Stimulated activated CD8-positive, alpha-beta memory T cell treated with anti-CD3 and anti-CD28 coated beads, Interleukin-15, amount 100 ng/mL, for 48 hours (primary cell): ENCODE results near the gene CEP41.
"Not testable (repeated sequence)": the region's sequence is repeated elsewhere in the genome, so short reads cannot be mapped to it uniquely, and the experiment has no call there.

Source experiments
- DNase-seq, 2 donors: peaks; one replicate each; pipeline ENCODE4 v3.0.0-alpha.2; 2020; ENCODE audit warnings: low read depth in 2 of 2

Gene CEP41

DNA sequence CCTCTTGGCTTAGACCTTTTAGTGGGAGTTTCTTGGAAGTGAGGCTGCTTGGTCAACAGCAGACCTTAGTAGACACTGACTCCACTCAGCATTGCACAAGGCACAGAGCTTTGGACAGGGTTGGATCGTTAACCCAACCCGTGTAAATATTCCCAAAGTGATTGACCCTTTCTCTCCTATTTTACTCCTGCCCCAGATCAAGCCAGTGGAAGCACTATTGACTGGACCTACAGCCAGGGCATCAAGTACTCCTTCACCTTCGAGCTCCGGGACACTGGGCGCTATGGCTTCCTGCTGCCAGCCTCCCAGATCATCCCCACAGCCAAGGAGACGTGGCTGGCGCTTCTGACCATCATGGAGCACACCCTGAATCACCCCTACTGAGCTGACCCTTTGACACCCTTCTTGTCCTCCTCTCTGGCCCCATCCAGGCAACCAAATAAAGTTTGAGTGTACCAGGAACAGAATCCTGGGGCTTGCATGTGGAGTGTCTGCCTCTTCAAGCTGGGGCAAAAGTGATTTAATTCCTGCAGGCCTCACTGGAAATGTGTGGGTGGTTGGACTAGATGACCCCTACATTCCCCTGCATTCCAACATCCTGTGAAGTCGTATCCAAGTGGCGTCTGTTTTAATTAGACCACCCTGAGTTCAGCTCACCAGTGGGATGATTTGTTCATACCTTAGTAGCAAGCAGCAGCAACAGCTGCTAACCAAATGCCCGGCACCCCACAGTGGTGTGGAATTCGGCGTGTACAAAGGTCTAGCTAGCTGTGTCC is 53.0 kb downstream of the CEP41 start:
- DNase-seq: no peak

DNA sequence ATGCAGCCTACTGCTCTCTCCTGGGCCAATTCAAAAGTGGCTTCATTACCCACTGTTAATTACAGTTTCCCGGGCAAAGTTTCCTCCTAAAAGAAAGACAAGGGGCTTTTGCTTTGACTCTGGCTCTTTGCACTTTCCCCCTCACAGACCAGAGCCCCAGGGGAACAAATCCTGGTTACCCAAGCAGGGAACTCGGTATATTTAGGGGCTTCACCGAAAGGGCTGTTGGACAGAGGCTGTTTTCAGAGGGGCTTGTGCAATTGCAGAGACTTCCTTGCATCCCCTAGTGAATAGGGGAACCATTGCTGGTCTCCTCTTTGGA is 53.5 kb downstream of the CEP41 start:
- DNase-seq: no peak

DNA sequence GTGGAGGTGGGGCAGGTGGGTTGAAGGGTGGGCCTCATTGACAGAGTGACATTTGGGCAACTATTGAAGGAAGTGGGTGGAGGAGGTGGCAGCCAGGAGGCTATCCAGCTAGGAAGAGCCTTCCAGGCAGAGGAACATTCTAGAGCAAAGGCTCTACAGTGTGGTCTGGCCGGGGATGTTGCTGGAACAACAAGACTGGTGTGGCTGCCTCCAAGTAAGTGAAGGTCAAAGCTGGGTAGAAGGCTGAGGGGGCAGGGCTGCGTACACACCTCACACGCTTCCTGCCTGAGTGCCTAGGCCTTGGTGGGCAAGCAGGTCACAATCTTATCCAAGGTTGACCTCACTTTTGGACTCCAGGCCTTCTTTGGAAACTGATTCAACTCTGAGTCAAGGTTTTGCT is 53.9 kb downstream of the CEP41 start:
- no peak for DNase-seq

DNA sequence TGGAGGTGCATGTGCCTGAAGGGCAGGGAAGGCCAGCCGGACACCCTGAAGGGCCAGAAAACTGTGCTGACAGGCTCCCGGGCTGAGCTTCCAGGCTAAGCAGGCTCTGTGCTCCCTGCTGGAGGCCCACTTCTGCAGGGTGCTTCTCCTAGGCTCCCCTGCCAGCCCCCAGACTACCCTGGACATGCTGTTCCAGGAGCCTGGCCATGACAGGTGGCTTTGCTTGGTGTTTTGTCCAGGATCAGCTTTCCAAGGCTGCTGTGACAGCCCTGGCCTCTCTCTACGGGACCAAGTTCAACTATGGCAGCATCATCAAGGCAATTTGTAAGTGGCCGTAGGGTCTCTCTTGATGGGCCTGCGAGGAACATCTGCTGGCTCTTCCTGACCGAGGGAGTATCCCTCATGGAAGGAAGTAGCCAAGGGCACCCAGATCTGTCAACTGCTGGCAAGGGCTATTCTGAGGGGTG is 55.2 kb downstream of the CEP41 start:
- no peak for DNase-seq

DNA sequence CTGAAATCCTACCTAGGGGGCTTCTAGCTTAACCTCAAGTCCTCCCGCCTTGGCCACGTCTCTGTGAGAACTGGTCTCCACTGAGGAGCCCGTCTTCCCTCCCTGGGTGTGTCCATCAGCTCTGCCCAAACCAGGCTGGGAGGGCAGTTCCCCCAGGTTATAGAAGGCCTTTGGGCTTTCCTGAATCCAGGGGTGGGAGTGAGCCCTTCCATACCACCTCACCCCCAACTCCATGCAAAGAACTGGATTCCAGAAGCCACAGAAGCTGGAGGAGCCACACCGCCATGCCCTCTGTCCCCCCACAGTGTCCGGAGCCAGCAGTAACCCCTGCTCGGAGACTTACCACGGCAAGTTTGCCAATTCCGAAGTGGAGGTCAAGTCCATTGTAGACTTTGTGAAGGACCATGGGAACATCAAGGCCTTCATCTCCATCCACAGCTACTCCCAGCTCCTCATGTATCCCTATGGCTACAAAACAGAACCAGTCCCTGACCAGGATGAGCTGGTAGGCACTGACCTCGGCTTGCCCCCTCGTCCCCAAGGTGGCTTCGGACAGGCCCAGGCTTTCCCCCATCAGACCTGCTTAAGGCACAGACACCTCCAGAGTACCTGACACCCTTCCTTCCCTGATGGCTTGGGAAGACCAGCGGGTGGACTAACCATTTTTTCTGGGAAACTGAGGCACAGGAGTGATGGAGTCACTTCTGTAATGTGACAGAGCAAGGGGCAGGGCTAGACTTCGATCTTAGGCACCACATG is 55.8 kb downstream of the CEP41 start:
- DNase-seq: no peak

DNA sequence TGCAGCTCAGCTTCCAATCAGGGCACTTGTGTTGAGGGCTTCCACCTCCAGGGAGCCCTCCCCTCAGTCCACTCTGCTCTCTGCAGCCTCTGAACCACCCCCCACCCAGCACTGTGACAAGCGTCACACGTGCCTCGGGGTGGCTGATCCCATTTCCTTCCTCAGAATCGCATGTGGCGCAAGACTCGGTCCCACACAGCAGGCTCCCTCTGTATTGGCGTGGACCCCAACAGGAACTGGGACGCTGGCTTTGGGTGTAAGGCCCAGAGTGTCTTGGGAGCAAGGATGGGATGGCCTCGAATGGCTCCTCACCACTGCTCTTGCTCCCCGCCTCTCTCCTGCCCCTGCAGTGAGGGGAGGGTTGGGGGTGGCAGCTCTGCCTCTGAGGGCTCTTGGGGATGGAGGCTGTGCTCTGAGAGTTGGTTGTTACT is 56.4 kb downstream of the CEP41 start:
- DNase-seq: no peak

DNA sequence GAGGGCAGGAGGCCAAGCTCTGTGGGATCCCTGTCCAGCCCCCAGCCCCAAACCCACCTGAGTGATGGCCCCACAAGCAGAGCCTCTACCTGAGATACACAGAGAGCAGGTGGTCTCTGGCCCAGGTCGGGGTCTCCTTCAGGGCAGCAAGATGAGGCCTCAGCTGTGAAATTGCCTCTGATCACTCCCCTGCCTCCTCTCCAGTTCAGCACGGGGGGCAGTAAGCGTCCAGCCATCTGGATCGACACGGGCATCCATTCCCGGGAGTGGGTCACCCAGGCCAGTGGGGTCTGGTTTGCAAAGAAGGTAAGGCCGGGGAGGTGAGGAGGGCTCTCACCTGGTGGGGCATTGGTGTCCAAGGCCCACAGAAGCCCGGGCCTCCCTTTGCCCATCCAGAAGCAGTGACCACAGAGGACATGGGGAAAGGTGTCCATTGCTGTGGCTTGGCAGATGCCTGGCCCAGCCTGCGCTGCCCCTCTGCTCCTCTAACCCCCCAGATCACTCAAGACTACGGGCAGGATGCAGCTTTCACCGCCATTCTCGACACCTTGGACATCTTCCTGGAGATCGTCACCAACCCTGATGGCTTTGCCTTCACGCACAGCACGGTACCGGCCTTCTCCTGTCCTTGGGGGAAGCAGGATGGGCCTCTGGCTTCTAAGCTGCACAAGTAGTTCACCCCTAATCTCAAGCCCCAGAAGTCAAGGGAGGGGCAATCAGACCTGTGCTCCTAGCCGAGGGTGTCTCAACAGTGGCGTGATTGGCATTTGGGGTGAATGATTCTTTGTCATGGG is 57.4 kb downstream of the CEP41 start:
- no peak for DNase-seq

DNA sequence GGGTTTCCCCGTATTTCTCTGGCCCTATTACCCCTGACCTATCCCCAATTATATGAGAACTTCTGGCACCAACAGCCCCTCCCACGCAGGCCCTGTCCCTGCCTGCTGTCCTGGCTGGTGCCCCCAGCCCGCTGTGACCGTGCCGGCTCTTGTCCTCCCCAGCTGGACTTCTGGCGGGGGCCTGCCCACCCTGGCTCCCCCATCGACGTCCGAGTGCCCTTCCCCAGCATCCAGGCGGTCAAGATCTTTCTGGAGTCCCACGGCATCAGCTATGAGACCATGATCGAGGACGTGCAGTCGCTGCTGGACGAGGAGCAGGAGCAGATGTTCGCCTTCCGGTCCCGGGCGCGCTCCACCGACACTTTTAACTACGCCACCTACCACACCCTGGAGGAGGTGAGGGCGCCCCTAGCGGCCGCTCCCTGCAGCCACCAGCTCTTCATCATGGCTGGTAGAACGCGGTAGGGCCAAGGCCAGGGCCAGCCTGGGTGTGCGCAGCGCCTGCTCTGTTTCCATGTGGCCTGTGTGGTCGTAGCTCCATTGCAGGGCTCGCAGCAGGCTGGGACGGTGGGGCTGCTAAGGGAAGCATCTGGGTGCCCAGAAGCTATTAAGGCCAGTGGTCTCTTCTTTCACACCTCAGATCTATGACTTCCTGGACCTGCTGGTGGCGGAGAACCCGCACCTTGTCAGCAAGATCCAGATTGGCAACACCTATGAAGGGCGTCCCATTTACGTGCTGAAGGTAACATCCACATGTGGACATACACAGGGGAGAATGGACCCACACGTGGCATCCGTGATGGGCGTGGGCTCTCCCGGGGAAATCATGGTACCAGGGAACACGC is 59.1 kb downstream of the CEP41 start:
- DNase-seq: no peak

DNA sequence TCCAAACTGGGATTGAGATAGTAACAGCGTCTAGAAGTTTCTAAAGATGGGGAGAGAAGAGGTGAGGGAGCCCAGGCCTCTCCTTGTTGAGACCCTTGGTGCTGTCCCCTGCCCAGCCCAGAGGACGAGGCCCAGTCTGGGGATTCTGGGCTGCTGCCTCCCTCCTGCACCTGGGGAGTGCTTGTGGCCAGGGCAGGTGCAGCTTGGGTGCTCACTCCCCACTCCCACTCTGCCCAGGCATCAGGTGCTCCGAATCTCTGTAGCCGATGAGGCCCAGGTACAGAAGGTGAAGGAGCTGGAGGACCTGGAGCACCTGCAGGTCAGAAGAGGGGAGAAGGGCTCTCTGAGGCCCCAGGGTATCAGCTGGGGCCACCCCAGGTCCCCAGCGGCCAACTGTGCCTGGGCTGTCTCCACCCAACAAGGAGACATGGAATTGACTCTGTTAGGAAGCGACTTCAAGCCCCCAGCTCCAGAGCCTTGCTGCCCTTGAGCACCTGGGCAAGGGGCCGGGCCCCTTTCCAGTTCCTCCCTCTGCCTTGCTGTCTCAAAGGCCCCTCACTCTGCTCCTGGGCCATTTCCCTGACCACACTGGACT is 59.9 kb downstream of the CEP41 start:
- no peak for DNase-seq

DNA sequence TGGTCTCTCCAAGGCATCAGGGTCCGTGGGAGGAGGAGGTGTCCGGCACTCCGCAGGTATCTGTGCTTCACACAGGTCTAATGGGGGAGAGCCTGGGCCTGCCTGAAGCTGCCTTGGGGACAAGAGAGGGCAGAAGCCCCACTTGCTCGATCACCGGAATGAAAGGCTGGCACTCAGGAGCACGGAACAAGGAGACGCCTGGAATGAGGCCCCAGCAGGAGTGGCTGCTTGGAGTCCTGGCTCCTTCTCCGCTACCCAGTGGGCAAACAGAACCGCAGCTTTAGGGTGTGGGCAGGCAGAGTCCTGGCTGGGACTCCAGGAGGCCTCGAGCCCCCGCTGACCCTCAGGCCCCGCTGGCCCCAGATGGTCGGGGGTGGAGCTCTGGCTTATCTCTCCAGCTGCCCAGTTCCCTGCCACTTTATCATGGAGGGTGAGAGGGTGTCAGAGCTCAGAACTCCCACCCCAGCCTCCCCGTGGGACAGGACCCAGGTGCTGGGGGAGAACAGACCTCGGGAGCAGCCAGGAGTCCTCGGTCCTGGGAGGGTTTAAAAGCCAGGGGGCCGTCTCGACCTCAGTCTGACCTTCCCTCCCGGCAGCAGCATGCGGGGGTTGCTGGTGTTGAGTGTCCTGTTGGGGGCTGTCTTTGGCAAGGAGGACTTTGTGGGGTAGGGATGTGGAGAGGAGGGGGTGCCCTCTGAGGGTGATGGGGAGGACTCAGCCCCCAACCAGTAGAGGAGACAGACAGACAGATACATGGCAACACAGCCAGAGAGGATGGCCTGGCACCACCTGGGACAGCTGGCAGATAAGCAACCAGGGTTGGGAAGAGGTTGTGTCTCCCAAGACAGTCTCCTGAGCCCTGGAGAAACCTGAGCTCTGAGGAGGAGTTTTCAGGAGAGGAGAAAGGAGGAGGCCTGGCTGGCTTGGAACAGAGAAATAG is 60.6 kb downstream of the CEP41 start, which contains the start of gene CPA1:
TSS of gene CPA1 (plus strand) at position 574 of the 940 bp plus-strand sequence. CDS start at position 601, 27 bp downstream.
- no peak for DNase-seq

DNA sequence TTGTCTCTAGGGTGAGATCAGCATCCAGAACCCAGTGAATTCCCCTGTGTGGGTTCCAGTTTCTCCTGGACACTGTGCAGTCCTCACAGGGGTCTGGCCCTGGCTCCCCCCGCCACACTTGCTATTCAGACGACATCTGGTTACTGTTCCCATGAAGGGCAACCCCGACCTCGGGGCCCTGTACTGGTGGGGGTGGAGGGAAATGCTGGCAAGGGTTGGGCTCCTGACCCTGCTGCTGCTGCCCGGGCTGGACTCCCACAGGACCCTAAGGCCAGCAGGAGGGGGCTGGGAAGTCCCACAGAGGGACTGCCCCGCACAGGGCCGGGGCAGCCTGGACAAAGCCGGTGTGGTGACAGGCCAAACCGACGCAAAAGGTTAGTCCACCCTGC is 61.3 kb downstream of the CEP41 start:
- DNase-seq: no peak

DNA sequence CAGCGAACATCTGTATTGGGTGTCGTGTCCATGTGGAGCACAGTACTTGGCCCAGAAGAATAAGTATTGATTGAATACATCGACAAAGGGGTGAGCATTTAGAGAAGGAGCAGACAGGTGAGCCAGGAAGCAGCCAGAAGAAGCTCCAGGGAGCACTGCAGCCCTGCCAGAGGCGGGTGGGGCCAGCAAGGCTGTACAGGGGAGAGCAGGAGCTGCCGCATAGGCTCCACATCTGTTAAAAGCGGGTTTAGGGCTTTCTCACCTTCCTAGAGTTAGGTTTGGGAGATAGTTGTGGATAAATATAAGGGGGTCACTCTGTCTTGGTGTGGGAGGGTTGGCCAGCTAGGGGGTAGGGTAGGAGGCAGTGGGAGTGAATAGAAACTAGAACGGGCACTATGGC is 61.8 kb downstream of the CEP41 start:
- no peak for DNase-seq

DNA sequence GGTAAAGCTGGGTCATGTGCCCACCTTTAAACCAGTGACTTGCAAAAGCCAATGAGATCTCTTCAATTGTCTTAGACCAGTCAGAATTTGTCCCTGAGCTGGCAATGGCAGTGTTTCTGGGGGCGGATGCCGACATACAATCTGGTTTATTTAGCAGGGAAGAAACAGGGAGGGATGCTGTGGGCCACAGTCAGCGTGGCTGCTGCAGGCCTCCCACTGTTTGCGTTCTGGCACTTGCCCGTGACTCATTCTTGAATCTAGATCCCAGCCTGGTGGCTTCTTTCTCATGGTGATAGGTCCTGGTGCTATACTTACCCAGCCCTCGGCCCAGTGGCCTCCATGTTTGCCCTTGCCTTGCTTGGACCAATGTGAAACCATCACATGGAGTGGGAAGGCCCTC is 63.6 kb downstream of the CEP41 start:
- DNase-seq: no peak

DNA sequence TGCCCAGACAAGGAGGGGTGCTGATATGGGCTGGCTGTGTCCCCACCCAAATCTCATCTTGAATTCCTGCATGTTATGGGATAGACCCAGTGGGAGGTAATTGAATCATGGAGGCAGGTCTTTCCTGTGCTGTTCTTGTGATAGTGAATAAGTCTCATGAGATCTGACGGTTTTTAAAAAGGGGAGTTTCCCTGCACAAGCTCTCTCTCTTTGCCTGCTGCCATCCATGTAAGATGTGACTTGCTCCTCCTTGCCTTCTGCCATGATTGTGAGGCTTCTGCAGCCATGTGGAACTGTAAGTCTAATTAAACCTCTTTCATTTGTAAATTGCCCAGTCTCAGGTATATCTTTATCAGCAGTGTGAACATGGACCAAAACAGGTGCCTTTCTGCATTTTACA is 64.4 kb downstream of the CEP41 start:
- DNase-seq: not testable (repeated sequence)

DNA sequence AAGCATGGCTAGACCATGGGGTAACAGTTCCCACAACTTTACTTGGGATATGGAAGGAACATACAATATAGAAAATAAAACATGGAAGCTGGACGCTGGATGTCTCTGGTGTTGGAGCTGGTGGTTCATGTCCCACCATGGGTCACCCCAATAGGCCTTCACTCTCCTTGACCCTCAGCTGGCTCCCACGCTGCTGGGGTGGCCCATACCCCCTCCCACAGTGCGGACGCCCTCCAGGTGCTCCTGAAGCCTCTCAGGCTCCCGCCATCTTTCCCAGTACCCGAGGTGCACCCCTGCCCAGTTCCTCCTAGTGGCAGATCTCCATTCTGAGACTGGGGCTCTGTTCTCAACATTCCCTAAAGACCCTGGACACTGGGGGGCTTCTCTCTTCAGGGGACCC is 66.3 kb downstream of the CEP41 start:
- DNase-seq: no peak

DNA sequence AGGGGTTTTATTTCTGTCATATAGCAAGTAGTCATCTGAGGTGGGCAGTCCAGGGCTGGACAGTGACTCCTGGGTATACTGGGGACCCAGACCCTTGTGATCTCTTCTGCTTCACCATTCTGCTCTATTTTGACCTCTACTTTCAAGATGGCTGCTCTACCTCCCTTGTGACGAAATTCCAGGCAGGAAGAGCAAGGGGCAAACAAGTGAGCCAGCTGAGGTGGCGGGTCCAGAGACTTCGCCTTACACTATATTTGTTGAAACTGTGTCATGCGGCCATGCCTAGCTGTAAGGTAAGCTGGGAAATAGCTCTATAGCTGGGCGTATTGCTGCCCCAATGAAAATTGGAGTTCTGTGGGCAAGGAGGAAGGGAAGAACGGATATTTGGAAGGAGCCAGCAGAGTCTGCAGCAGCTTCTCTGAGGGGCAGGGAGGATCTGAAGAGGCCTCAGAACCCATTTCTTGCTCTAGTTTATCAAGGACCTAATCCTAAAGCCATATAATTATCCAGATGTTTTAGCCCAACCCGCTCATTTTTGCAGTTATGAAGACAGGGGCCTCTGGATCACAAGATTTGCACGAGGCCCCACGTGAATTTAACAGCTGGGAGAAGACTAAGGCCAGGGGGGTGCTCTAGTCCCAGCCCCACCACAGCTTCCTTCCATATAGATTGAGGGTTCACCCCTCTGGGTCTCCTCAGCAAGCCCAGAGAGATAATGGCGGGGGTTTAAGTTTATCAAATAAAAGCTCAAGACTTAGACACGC is 68.2 kb downstream of the CEP41 start:
- DNase-seq: no peak

DNA sequence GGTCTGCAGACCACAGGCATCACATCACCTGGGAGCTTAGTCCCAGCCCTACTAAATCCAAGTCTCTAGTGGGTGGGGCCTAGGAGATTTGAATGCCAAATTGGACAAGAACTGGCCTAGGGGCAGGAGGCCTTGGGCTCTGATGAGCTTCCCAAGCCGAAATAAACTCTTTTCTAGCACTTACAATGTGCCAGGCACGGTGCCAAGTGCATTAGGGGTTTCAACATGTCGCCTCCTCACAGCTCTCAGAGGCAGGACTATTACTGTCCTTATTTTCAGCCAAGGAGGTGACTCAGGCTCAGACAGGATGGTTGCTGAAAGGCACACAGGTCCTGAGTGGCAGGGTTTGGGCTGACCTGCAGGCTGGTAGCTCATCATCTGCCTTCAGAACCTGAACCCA is 69.8 kb downstream of the CEP41 start:
- DNase-seq: no peak

DNA sequence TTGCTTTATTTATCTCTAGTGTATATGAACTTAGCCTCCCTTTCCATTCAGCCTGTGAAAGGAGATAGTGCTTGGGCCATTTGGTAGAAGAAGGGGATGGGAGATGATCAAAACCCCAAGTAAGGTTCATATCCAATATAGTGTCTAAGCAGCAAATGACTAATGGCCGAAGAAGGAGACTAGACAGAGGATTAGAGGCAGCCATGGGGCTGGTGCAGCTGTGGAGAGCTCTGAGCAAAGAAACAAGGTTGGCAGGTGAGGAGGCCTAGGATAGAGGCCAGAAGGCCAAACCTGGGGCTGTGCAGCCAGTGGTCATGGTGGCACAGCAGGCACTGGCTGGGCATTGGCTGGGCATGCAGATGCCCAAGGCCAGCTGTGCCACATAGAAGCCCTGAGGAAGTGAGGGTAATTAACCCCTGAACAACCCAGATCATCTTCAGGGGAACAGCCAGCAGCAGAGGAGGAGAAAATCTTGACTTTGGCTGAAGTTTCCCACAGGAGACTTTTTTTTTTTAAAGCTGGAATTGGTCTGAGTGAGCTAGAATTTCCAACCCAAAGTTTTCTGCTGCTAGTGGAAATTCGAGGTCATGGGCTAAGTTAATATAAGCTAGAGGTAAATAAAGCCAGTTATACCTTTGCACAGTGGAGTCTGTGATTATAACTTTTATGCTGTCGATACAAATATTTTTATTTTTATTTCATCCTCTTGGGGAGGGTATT is 70.8 kb downstream of the CEP41 start:
- no peak for DNase-seq
